Upper lobe of left lung (tissue), 6 donors: ENCODE measurements around the gene FCN1. TPM values are rescaled to one million over a fixed set of nuclear protein-coding genes. Genes with fewer than 3 reads are reported as not detected.

ENCODE experiments used
- ATAC-seq, 2 donors: fragments of 200-7000 bp; cut with Tn5 transposase; one replicate each; pipeline ENCODE4 v1.9.1; 2022; ENCODE audit warnings: mild to moderate bottlenecking in 2 of 2, moderate library complexity in 2 of 2; ENCODE audit not compliant: low FRiP score in 2 of 2
- DNase-seq, 2 donors: peaks; one replicate each; pipeline ENCODE4 v3.0.0-alpha.2; 2019 to 2020
- H3K27ac ChIP-seq, 4 donors: fragments of 200-600 bp; sonication (generic); one replicate each; pipeline ENCODE4 v1.5.1; 2016 to 2019
- H3K27me3 ChIP-seq, 4 donors: fragments of 200-600 bp; sonication (generic); one replicate each; pipeline ENCODE4 v1.5.1; 2017 to 2019
- H3K36me3 ChIP-seq, 4 donors: fragments of 200-600 bp; sonication (generic); one replicate each; pipeline ENCODE4 v1.5.1; 2016 to 2019
- H3K4me1 ChIP-seq, 4 donors: fragments of 200-600 bp; sonication (generic); one replicate each; pipeline ENCODE4 v1.5.1; 2018 to 2019
- H3K4me3 ChIP-seq, 4 donors: fragments of 200-600 bp; sonication (generic); one replicate each; pipeline ENCODE4 v1.5.1; 2017 to 2019; ENCODE audit warnings: mild to moderate bottlenecking in 2 of 4, moderate library complexity in 1 of 4
- H3K9me3 ChIP-seq, 4 donors: fragments of 200-600 bp; sonication (generic); one replicate each; pipeline ENCODE4 v1.5.1; 2018 to 2019
- EP300 ChIP-seq, 4 donors: sonication (generic); formaldehyde crosslinking; IDR thresholded peaks; one replicate each; pipeline ENCODE4 v1.5.1; 2017; ENCODE audit warnings: antibody characterized with exemption in 4 of 4, control low read depth in 2 of 4
- POLR2A ChIP-seq, 4 donors: fragments of 450-650 bp; IDR thresholded peaks; one replicate each; pipeline ENCODE4 v1.5.1; 2016 to 2017; ENCODE audit warnings: antibody characterized with exemption in 4 of 4, mild to moderate bottlenecking in 2 of 4
- POLR2AphosphoS5 ChIP-seq, 2 donors: sonication (generic); formaldehyde crosslinking; IDR thresholded peaks; one replicate each; pipeline ENCODE4 v1.5.1; 2017; ENCODE audit warnings: antibody characterized with exemption in 2 of 2
- WGBS, 2 donors: methylation state at CpG; one replicate each; pipeline ENCODE4 v1.1.5; 2017 to 2018; 5-methylcytosine and 5-hydroxymethylcytosine counted together
- total RNA-seq, 6 donors: library from RNA; depleted of rRNA in 4 of 6; stranded (reverse); fragments of >200 nt in 4 of 6; gene quantifications; one replicate each; pipeline versions ENCODE4 v1.1.0 to v1.2.1, GENCODE V29; 2016 to 2021
- TF ChIP-seq, protein P1 (sequence below), 6 experiments: fragments of 450-650 bp in 4 of 6; fragments of 200-600 bp in 2 of 6; sonication (generic) in 2 of 6; IDR thresholded peaks; one replicate each; pipeline ENCODE4 v1.5.1; 2016 to 2019; ENCODE audit warnings: antibody characterized with exemption in 6 of 6
- donor health status: DM: no; HTN: no; CAD: no; lungs with moderate emphysema.
- donor health status: DM: no; HTN: yes; CAD: no; lungs with severe emphysema.

The FCN1 gene
- total RNA-seq, 6 donors from 2014 or later, result 11.5 to 147 (median 19.7) TPM

DNA sequence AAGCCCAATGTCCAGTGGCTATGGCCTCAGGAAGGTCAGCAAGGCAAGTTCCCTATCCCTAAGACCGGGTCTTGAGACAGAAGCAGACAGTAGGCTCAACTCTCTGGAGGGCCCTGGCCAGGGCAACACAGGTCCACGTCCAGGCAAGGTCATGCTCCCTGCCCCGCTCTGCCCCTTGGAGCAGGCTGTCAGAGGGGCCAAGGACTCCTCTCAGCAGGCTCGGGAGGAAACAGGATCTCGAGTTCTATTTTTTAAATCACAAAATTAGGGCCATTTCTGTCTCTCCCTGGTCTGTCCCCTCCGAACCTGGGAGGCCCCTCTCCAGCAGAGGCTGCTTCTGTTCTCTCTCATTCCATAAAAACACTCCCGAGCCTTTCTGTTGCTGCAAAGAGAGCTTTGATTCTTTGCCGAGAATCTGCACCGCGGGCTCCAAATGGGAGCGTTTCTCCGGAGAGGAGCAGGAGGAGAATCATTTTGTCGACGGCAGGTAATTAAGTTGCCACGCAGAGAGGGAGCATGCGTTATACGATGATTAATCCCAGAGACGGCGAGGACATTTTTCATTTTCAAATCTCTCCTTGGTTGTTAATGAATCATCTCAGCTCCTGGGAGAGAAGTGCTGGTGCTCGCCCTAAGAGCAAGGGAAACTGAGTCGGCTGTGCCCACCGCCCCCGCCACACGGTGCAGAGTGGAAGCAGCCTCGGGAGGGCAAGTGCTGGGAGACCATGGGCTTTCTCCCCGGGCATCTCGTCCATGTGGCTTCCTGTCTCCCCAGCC, 24.5 kb upstream of the FCN1 start:
- H3K27ac ChIP-seq, result no peak overlapping the region
- ATAC-seq (no peak), DNase-seq (no peak)
- H3K4me3 ChIP-seq, result no peak overlapping the region
- peaks cover 0 to 6% (median 0%) of the 10 kb centered on the region in 4 donors for H3K27me3 ChIP-seq
- 53 to 55% methylated on average over 27 of the region's 27 CpGs for WGBS, 2 donors
- H3K9me3 ChIP-seq, result no peaks in the 10 kb centered on the region
- H3K36me3 ChIP-seq, result no peaks in the 10 kb centered on the region
- no peak for TF ChIP-seq EP300 (IDR thresholded peaks at IDR 0.05)
- TF ChIP-seq POLR2AphosphoS5 (IDR thresholded peaks at IDR 0.05), result no peak
- TF ChIP-seq, protein P1, sequence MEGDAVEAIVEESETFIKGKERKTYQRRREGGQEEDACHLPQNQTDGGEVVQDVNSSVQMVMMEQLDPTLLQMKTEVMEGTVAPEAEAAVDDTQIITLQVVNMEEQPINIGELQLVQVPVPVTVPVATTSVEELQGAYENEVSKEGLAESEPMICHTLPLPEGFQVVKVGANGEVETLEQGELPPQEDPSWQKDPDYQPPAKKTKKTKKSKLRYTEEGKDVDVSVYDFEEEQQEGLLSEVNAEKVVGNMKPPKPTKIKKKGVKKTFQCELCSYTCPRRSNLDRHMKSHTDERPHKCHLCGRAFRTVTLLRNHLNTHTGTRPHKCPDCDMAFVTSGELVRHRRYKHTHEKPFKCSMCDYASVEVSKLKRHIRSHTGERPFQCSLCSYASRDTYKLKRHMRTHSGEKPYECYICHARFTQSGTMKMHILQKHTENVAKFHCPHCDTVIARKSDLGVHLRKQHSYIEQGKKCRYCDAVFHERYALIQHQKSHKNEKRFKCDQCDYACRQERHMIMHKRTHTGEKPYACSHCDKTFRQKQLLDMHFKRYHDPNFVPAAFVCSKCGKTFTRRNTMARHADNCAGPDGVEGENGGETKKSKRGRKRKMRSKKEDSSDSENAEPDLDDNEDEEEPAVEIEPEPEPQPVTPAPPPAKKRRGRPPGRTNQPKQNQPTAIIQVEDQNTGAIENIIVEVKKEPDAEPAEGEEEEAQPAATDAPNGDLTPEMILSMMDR (IDR thresholded peaks at IDR 0.05), result no peak
- TF ChIP-seq POLR2A (IDR thresholded peaks at IDR 0.05), result no peak
- H3K4me1 ChIP-seq, result peaks cover 0 to 4% (median 2%) of the 10 kb centered on the region in 4 donors

DNA sequence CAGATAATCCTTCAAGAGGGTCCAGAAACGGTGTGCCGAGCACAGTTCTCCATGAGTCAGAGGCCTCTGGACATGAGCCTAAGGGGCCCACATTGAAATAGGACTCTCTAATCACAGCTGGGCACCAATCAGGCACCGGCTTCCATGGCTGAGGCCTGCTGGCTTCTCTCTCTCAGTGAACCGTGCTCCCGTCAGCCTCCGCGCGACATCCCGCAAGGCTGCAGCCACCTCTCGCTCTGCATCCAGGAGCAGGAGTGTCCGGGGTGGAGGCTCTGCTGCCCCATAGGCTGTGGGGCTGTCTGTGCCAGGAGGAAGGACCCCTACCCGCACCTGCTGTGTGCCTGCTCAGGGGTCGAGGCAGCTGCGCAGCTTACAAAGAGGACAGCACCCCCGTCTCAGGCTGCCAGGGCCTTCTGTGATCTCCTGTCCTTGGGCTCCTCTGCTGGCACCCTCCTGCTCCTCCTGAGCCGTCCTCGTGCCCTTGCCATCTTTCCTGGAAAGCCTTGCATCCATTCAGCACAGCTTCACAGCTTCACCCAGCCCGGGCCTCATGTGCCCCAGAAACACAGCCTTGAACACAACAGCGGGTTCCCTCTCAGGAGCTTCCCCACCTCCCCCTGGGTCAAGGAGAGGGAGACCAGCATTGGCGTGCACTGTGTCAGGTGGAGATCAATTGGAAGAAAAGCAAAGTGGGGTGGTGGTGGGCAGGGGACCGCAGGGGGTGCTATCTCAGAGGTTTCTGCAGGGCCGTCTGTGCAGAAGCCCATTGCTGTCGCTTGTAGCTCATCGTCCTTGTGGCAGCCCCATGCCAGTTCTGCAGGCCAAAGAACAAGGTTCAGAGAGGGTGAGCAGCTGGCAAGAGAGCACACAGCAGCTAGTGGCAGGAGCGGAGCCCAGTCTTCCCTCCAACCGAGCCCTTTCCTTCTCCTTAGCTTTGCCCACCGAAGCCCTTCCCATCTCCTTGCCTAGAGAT, 22.8 kb upstream of the FCN1 start:
- DNase-seq, result no peak
- Histone ChIP-seq H3K9me3 (no peaks in the 10 kb centered on the region), H3K36me3 (no peaks in the 10 kb centered on the region), H3K4me1 (peaks cover 0 to 9% (median 2%) of the 10 kb centered on the region in 4 donors), H3K27me3 (peaks cover 0 to 6% (median 0%) of the 10 kb centered on the region in 4 donors), H3K27ac (no peak overlapping the region), H3K4me3 (no peak overlapping the region)
- WGBS, 2 donors, result 89 to 91% methylated on average over 12 to 27 of the region's 27 CpGs
- ATAC-seq, result no peak
- TF ChIP-seq, protein P1 (IDR thresholded peaks at IDR 0.05), result no peak
- TF ChIP-seq POLR2AphosphoS5 (IDR thresholded peaks at IDR 0.05), result no peak
- no peak for TF ChIP-seq POLR2A (IDR thresholded peaks at IDR 0.05)
- no peak for TF ChIP-seq EP300 (IDR thresholded peaks at IDR 0.05)

DNA sequence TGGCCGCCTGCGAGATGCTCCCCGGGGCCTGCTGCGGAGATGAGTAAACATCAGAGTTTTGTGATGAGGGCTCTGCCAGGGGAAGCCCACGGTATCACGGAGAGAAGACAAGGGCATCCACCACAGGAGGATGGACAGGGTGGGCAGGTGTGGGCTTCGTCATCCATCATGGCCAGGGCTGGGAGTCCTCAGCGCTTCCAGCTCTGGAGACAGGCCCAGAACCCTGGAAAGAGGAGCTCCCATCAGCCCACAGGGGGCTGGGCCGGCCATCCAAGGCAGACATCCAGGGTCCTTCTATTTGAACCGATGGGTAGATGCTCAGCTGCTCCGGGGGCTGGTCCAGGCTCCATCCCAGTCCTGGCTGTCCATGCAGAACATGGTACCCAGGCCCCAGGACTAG, 22.1 kb upstream of the FCN1 start:
- ATAC-seq, result no peak
- Histone ChIP-seq H3K27ac (no peak overlapping the region), H3K4me3 (no peak overlapping the region), H3K27me3 (peaks cover 0 to 6% (median 0%) of the 10 kb centered on the region in 4 donors), H3K4me1 (peaks cover 0 to 9% (median 2%) of the 10 kb centered on the region in 4 donors), H3K9me3 (no peaks in the 10 kb centered on the region), H3K36me3 (no peaks in the 10 kb centered on the region)
- WGBS, 2 donors, result 82 to 87% methylated on average over 8 to 11 of the region's 11 CpGs
- no peak for DNase-seq
- TF ChIP-seq, protein P1 (IDR thresholded peaks at IDR 0.05), result no peak
- TF ChIP-seq POLR2AphosphoS5 (IDR thresholded peaks at IDR 0.05) (no peak), POLR2A (IDR thresholded peaks at IDR 0.05) (no peak), EP300 (IDR thresholded peaks at IDR 0.05) (no peak)

- H3K9me3 ChIP-seq, result no peaks in the 10 kb centered on the region
- H3K4me1 ChIP-seq, result peaks cover 0 to 9% (median 3%) of the 10 kb centered on the region in 4 donors
- no peak overlapping the region for H3K4me3 ChIP-seq
- H3K36me3 ChIP-seq, result no peaks in the 10 kb centered on the region
- WGBS, 2 donors, result 80 to 85% methylated on average over 14 to 15 of the region's 16 CpGs
- no peak for ATAC-seq
- TF ChIP-seq POLR2AphosphoS5 (IDR thresholded peaks at IDR 0.05) (no peak), EP300 (IDR thresholded peaks at IDR 0.05) (no peak), POLR2A (IDR thresholded peaks at IDR 0.05) (no peak)
- TF ChIP-seq, protein P1 (IDR thresholded peaks at IDR 0.05), result no peak
- no peak overlapping the region for H3K27ac ChIP-seq
- H3K27me3 ChIP-seq, result peaks cover 0 to 6% (median 0%) of the 10 kb centered on the region in 4 donors
- no peak for DNase-seq
Measured at GRCh38 chr9:134939080-134939733, 21.5 kb upstream of the FCN1 start.
